Measurements from ENCODE around the gene POPDC3.

POPDC3 gene

DNA sequence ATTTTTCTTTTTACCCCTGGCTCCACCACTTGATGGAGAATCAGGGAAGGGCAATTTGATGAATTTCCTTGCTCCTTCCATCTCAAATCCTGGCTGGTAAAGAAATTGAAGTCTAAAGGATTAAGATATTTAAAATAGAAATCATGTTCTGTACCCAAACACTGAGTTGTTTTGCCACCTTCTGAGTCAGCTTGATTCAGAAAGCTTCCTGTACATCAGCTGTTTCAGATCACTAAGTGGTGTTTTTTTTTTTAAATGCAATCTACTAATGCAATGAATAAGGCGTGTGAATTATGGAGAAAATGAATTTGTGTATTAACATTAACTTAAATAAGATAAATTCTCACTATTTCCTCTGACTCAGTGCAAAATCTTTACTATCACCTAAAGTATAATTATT lies 11.5 kb upstream of the POPDC3 start:
- CTCF ChIA-PET, result interaction anchor here (0.5 kb wide), 1 partner anchor 44 kb away, joined by 4 read pairs; no protein-coding TSS in a partner anchor
- no peak overlapping the region for H3K27ac ChIP-seq
- POLR2A ChIA-PET (ENCODE audit: low non-redundant PET), result no interaction called here
- no peak for DNase-seq (ENCODE audit: low spot score)
- TF ChIP-seq, protein P1, sequence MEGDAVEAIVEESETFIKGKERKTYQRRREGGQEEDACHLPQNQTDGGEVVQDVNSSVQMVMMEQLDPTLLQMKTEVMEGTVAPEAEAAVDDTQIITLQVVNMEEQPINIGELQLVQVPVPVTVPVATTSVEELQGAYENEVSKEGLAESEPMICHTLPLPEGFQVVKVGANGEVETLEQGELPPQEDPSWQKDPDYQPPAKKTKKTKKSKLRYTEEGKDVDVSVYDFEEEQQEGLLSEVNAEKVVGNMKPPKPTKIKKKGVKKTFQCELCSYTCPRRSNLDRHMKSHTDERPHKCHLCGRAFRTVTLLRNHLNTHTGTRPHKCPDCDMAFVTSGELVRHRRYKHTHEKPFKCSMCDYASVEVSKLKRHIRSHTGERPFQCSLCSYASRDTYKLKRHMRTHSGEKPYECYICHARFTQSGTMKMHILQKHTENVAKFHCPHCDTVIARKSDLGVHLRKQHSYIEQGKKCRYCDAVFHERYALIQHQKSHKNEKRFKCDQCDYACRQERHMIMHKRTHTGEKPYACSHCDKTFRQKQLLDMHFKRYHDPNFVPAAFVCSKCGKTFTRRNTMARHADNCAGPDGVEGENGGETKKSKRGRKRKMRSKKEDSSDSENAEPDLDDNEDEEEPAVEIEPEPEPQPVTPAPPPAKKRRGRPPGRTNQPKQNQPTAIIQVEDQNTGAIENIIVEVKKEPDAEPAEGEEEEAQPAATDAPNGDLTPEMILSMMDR (conservative IDR thresholded peaks at IDR 0.05; ENCODE audit: low read depth), result no peak

DNA sequence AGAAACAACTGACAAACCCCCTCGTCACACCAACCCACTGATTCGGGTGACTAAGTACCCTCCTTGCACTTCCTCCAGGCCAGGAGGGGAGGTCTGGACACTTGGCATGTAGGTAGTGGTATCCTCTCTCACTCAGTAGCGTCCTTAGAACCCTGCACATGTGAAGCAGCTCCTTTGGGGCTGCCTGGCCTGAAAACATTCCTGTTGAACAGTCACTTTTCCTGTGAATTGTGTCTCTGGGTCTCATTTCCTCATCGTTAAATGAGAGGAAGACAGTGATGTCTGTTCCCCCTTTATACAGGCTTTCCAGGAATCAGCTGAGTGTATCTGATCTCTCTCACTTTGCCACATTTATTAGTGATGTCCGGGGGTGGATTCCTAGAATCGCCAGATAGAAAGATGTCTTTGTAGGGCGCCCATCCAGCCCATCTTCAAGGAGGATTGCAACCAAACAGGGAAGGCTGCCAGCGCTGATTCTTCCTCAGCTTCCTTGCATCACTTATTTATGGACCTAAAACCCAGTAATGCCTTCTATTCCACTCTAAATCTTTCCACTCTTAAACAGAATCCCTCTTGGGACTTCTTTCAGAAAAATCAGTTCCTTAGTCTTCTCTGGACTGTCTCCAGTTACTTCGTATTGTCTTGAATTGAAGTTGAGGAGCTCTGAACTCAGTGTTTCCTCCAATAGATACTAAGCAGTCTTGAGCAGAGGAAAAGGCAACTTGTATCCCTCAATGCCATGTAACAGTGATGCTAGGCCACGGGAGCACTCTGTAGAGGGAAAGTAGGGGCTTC lies 9.4 kb upstream of the POPDC3 start:
- TF ChIP-seq, protein P1 (conservative IDR thresholded peaks at IDR 0.05; ENCODE audit: low read depth), result no peak
- no peak overlapping the region for H3K27ac ChIP-seq
- no peak for DNase-seq (ENCODE audit: low spot score)
- ChIA-PET POLR2A (ENCODE audit: low non-redundant PET) (no interaction called here), CTCF (no interaction called here)

DNA sequence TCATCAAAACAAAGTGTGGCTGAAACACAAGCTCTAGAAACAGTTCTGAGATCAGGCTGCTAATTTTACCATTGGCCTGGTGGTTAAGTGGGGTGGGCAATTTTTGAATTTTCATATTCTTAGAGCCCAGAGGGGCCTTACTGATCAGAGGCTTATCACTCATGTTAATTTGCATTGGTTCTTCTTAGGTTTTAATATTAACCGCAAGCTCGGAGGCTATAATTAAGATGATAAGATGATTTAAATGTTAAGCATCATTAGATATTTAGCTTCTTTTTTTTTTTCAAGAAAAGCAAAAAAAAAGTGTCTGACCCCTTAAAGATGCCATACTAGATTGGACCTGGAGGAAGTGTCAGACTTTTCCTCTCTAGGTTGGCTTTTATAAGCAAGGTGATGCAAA lies 8.4 kb upstream of the POPDC3 start:
- ChIA-PET POLR2A (ENCODE audit: low non-redundant PET) (no interaction called here), CTCF (no interaction called here)
- TF ChIP-seq, protein P1 (conservative IDR thresholded peaks at IDR 0.05; ENCODE audit: low read depth), result no peak

DNA sequence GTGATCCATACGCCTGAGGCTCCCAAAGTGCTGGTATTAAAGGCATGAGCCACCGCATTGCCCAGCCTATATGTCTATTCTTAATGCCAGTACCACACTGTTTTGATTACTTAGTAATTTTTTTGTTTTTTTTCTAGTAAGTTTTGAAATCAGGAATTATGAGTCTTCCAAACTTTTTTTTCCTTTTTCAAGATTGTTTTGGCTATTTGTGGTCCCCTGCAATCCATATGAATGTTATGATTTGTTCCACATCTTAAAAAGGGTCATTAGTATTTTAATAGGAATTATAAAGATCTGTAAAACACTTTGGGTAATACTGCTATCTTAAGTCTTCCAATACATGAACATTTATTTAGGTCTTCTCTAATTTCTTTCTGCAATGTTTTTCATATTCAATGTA lies 6.8 kb upstream of the POPDC3 start:
- no peak for DNase-seq (ENCODE audit: low spot score)
- ChIA-PET POLR2A (ENCODE audit: low non-redundant PET) (no interaction called here), CTCF (no interaction called here)
- TF ChIP-seq, protein P1 (conservative IDR thresholded peaks at IDR 0.05; ENCODE audit: low read depth), result no peak
- H3K27ac ChIP-seq, result no peak overlapping the region

More for the DNA sequence above, 8.4 kb upstream of the POPDC3 start:
- no peak overlapping the region for H3K27ac ChIP-seq
- no peak for DNase-seq (ENCODE audit: low spot score)

DNA sequence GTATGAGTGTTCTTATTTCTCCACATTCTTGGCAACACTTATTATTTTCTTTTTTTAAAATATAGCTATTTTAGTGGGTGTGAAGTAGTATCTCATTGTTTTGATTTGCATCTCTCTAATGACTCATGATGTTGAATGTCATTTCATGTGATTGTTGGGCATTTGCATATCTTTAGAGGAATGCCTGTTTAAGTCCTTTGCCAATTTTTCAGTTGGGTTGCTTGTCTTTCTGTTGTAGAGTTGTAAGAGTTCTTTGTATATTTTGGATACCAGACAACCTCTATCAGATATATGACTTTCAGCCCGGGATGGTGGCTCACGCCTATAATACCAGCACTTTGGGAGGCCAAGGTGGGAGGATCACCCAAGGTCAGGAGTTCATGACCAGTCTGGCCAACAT lies 5.1 kb upstream of the POPDC3 start:
- ChIA-PET POLR2A (ENCODE audit: low non-redundant PET) (no interaction called here), CTCF (no interaction called here)
- H3K27ac ChIP-seq, result no peak overlapping the region
- TF ChIP-seq, protein P1 (conservative IDR thresholded peaks at IDR 0.05; ENCODE audit: low read depth), result no peak
- no peak for DNase-seq (ENCODE audit: low spot score)

DNA sequence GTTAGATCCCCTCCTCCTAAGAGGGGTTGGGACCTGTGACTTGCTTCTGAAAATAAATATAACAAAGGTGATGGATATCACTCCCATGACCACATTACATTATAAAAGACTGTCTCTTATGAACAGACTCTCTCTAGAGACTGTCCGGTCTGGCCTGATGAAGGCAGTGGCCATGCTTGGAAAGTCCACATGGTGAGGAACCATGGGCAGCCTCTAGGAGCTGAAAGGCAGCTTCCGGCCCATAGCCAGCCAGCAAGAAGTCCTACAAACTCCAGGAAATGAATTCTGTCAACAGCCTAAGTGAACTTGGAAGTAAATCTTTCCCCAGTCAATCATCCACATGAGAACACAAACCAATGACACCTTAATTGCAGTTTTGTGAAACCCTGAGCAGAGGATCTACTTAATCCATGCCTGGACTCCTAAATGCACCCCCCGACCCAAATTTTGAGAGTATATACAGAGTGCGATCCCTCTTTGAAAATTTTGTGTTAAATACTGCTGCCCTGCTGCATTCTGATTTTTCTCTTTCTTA lies 2.2 kb upstream of the POPDC3 start:
- DNase-seq (ENCODE audit: low spot score), result no peak
- no peak overlapping the region for H3K27ac ChIP-seq
- ChIA-PET POLR2A (ENCODE audit: low non-redundant PET) (no interaction called here), CTCF (no interaction called here)
- TF ChIP-seq, protein P1 (conservative IDR thresholded peaks at IDR 0.05; ENCODE audit: low read depth), result no peak
